GM12891 (cell line): Measurements from ENCODE around the gene KLHL21.

Experiments used
- POLR2A ChIP-seq: IDR thresholded peaks from 2 replicates; pipeline ENCODE4 v1.6.1; 2011; ENCODE audit warnings: low read depth, low read length, control low read depth
- POLR2AphosphoS5 ChIP-seq: IDR thresholded peaks from 2 replicates; pipeline ENCODE4 v1.6.1; 2011; ENCODE audit warnings: low read depth, low read length, control low read depth
- TAF1 ChIP-seq: IDR thresholded peaks from 2 replicates; pipeline ENCODE4 v1.6.1; 2011; ENCODE audit warnings: low read depth, low read length, control low read depth

GRCh38 chr1:6544831-6545230 is 57.8 kb downstream of the KLHL21 start:
- TF ChIP-seq TAF1 (no peak), POLR2A (no peak), POLR2AphosphoS5 (no peak)
